ENCODE results near the gene ZCCHC8. TPM values are rescaled to one million over a fixed set of nuclear protein-coding genes. Genes with fewer than 3 reads are reported as not detected.
A peak's percentile ranks its signal among the peaks of the same experiment; 100 is the strongest.

Gene ZCCHC8
- total RNA-seq: 10 to 100 TPM; 25.6 to 38.3 TPM
- polyA plus RNA-seq (ENCODE audit: insufficient read depth, low read depth, low replicate concordance): 28.8 TPM
- long read RNA-seq, donor 1: 0 reads
- long read RNA-seq, donor 2, partial matches to known transcripts: 0 of 1 reads
- long read RNA-seq, donor 2, other reads (novel, unspliced or antisense): 0 of 1 reads

GRCh38 chr12:122500685-122501488 is at the start of gene ZCCHC8:
Gene ZCCHC8, minus strand, starts transcription at chr12:122500932. Its CDS starts 92 bp downstream, at chr12:122500840.
- intact Hi-C loops (cut with DNase I; ENCODE audit: low total_unique reads): no loop called here
- 1 to 2% methylated on average over 17 to 52 of the region's 52 CpGs for WGBS, 2 donors

GRCh38 chr12:122547330-122547729 is 46.6 kb upstream of the ZCCHC8 start:
- no peaks in the 10 kb centered on the region for H3K4me1 ChIP-seq
- H3K27ac ChIP-seq: no peak overlapping the region
- no peaks in the 10 kb centered on the region for H3K27me3 ChIP-seq
- DNase-seq: no peak
- no peak overlapping the region for H3K4me3 ChIP-seq
- no peaks in the 10 kb centered on the region for H3K9me3 ChIP-seq
- intact Hi-C loops (cut with DNase I; ENCODE audit: low total_unique reads): no loop called here
- TF ChIP-seq CTCF (IDR thresholded peaks at IDR 0.05) (no peak), POLR2A (IDR thresholded peaks at IDR 0.05) (no peak)
- no peaks in the 10 kb centered on the region for H3K36me3 ChIP-seq (ENCODE audit: low read depth, missing control alignments)
- WGBS, 2 donors: 85 to 88% methylated on average over 5 of the region's 5 CpGs

More at GRCh38 chr12:122500685-122501488, at the start of gene ZCCHC8:
- Histone ChIP-seq H3K27me3 (no peaks in the 10 kb centered on the region), H3K9me3 (no peaks in the 10 kb centered on the region), H3K27ac (peak within 1 kb of the TSS; percentile 96 to 99), H3K4me3 (peak within 1 kb of the TSS; percentile 85 to 90), H3K4me1 (peaks cover 4% of the 10 kb centered on the region), H3K36me3 (ENCODE audit: low read depth, missing control alignments) (no peaks in the 10 kb centered on the region)
- peak; percentile 92 for TF ChIP-seq POLR2A (IDR thresholded peaks at IDR 0.05)
- peak in 2 of 3 experiments; percentile 42 to 51 for TF ChIP-seq CTCF (IDR thresholded peaks at IDR 0.05)
- peak; percentile 99 for DNase-seq

- H3K27me3 ChIP-seq: no peaks in the 10 kb centered on the region
- H3K9me3 ChIP-seq: no peaks in the 10 kb centered on the region
- no peaks in the 10 kb centered on the region for H3K36me3 ChIP-seq (ENCODE audit: low read depth, missing control alignments)
- no peak overlapping the region for H3K27ac ChIP-seq
- intact Hi-C loops (cut with DNase I; ENCODE audit: low total_unique reads): no loop called here
- 98 to 99% methylated on average over 2 of the region's 2 CpGs for WGBS, 2 donors
- no peak overlapping the region for H3K4me3 ChIP-seq
- no peak for DNase-seq
- H3K4me1 ChIP-seq: no peaks in the 10 kb centered on the region
- no peak for TF ChIP-seq POLR2A (IDR thresholded peaks at IDR 0.05)
- no peak for TF ChIP-seq CTCF (IDR thresholded peaks at IDR 0.05)
Observed at GRCh38 chr12:122545855-122546254, 45.1 kb upstream of the ZCCHC8 start.

- DNase-seq: no peak
- Histone ChIP-seq H3K27ac (no peak overlapping the region), H3K4me3 (no peak overlapping the region), H3K36me3 (ENCODE audit: low read depth, missing control alignments) (no peaks in the 10 kb centered on the region), H3K9me3 (no peaks in the 10 kb centered on the region), H3K4me1 (no peaks in the 10 kb centered on the region), H3K27me3 (no peaks in the 10 kb centered on the region)
- intact Hi-C loops (cut with DNase I; ENCODE audit: low total_unique reads): no loop called here
- TF ChIP-seq POLR2A (IDR thresholded peaks at IDR 0.05): no peak
- TF ChIP-seq CTCF (IDR thresholded peaks at IDR 0.05): no peak
- 92 to 96% methylated on average over 2 of the region's 2 CpGs for WGBS, 2 donors
Observed at GRCh38 chr12:122544537-122544936, 43.8 kb upstream of the ZCCHC8 start.

All from testis (tissue), 5 donors.